K562 (cell line): ENCODE data around the gene RIMKLA. TPM values are rescaled to one million over a fixed set of nuclear protein-coding genes. Genes with fewer than 3 reads are reported as not detected.

Experiments used
- ATAC-seq: fragments of 200-7000 bp; cut with Tn5 transposase; 3 replicates; pipeline ENCODE4 v1.9.1; 2020; ENCODE audit warnings: moderate library complexity
- BruUV-seq: library from RNA; stranded (reverse); fragments of 400-500 nt; replicated peaks from 2 replicates; lab custom pipeline; 2021; lab: Mats Ljungman, UMichigan
- CTCF ChIA-PET: fragments of 300-600 bp; formaldehyde crosslinking; extraction: SDS; loops from one replicate; lab custom pipeline; 2021; ENCODE audit warnings: low intra/inter-chr PET ratio; lab: Yijun Ruan, JAX
- POLR2A ChIA-PET: fragments of 300-600, 350-650 bp; sonication (Branson Sonifier 250); formaldehyde crosslinking; extraction: SDS; loops from one replicate; lab custom pipeline; 2021; ENCODE audit warnings: antibody characterized with exemption, inconsistent platforms; lab: Yijun Ruan, JAX
- DNase-seq, 4 experiments: peaks; one replicate each; pipeline versions ENCODE4 v3.0.0 to v3.0.0-alpha.2; 2011 to 2018; ENCODE audit warnings: low spot score in 3 of 4, mixed read lengths in 3 of 4; ENCODE audit errors: extremely low read depth in 1 of 4
- FAIRE-seq: peaks from 2 replicates; lab custom pipeline; 2011; peaks lifted over from hg19 to GRCh38; lab: Jason Lieb, UNC
- H2AFZ ChIP-seq: 2 replicates; pipeline ENCODE4 v1.6.0; 2011; ENCODE audit warnings: low read depth, low read length, control low read depth, inconsistent platforms
- H3K27ac ChIP-seq: fragments of 200-600 bp; 3 replicates; pipeline ENCODE4 v1.8.0; 2011; ENCODE audit warnings: low read depth, mild to moderate bottlenecking, control low read depth, inconsistent platforms, low read length, moderate library complexity, mixed read lengths; ENCODE audit errors: extremely low read depth
- H3K27me3 ChIP-seq, 2 experiments: fragments of 300-600 bp in 1 of 2; 2 replicates in 1 of 2; 3 replicates in 1 of 2; pipeline versions ENCODE4 v1.6.0 to v1.8.0; 2011; ENCODE audit warnings: inconsistent platforms in 2 of 2, low read length in 2 of 2, mild to moderate bottlenecking in 1 of 2, mixed read lengths in 1 of 2, moderate library complexity in 1 of 2; ENCODE audit not compliant: control insufficient read depth in 2 of 2, insufficient read depth in 2 of 2
- H3K36me3 ChIP-seq: fragments of 300-600 bp; 3 replicates; pipeline ENCODE4 v1.8.0; 2011; ENCODE audit warnings: mild to moderate bottlenecking, low read length, inconsistent platforms; ENCODE audit not compliant: control insufficient read depth, insufficient read depth
- H3K4me1 ChIP-seq, 2 experiments: fragments of 200-600 bp in 1 of 2; replicated peaks in 1 of 2; 2 replicates in 1 of 2; 3 replicates in 1 of 2; pipeline versions ENCODE4 v1.5.1 to v1.8.0; 2011; ENCODE audit warnings: inconsistent platforms in 2 of 2, low read length in 2 of 2, mild to moderate bottlenecking in 1 of 2, mixed read lengths in 1 of 2, moderate library complexity in 1 of 2; ENCODE audit not compliant: control insufficient read depth in 2 of 2, insufficient read depth in 2 of 2
- H3K4me2 ChIP-seq: 2 replicates; pipeline ENCODE4 v1.6.1; 2011; ENCODE audit warnings: low read length, control low read depth, inconsistent platforms, mixed read lengths; ENCODE audit not compliant: insufficient read depth
- H3K4me3 ChIP-seq: fragments of 200-600 bp; sonication (generic), shearing (Covaris generic); 2 replicates; pipeline ENCODE4 v1.5.1; 2016; ENCODE audit warnings: control low read depth, inconsistent platforms
- H3K79me2 ChIP-seq: fragments of 200-600 bp; 3 replicates; pipeline ENCODE4 v1.8.0; 2011; ENCODE audit warnings: low read length, inconsistent platforms; ENCODE audit not compliant: control insufficient read depth, insufficient read depth
- H3K9ac ChIP-seq, 2 experiments: 2 replicates each; pipeline versions ENCODE4 v1.6.0 to v1.6.1; 2011; ENCODE audit warnings: low read depth in 2 of 2, low read length in 2 of 2, control low read depth in 1 of 2, inconsistent platforms in 1 of 2, mild to moderate bottlenecking in 1 of 2, mixed read lengths in 1 of 2; ENCODE audit not compliant: insufficient read depth in 1 of 2
- H3K9me1 ChIP-seq: one replicate; pipeline ENCODE4 v1.6.0; 2011; ENCODE audit warnings: inconsistent platforms, mild to moderate bottlenecking, low read length, moderate library complexity; ENCODE audit not compliant: control insufficient read depth, insufficient read depth
- H3K9me3 ChIP-seq: replicated peaks from 2 replicates; pipeline ENCODE4 v1.5.1; 2011; ENCODE audit warnings: low read depth, low read length, inconsistent platforms; ENCODE audit not compliant: control insufficient read depth, insufficient read depth
- H4K20me1 ChIP-seq: replicated peaks from 2 replicates; pipeline ENCODE4 v1.6.1; 2011; ENCODE audit warnings: low read length, inconsistent platforms, mixed read lengths; ENCODE audit not compliant: control insufficient read depth, insufficient read depth
- BMI1 ChIP-seq: fragments of 150-350 bp; IDR thresholded peaks from 2 replicates; pipeline ENCODE4 v1.6.1; 2014; ENCODE audit warnings: low read length
- CHD2 ChIP-seq: IDR thresholded peaks from 2 replicates; pipeline ENCODE4 v1.6.1; 2011; ENCODE audit warnings: low read depth, low read length
- CSDE1 ChIP-seq, 2 experiments: fragments of 450-650 bp; IDR thresholded peaks; 2 replicates each; pipeline ENCODE4 v1.6.1; 2016; ENCODE audit warnings: mild to moderate bottlenecking in 1 of 2
- CTBP1 ChIP-seq: fragments of 450-650 bp; IDR thresholded peaks from 2 replicates; pipeline ENCODE4 v1.6.1; 2016; ENCODE audit warnings: borderline replicate concordance
- HDAC2 ChIP-seq: fragments of 450-650 bp; IDR thresholded peaks from 2 replicates; pipeline ENCODE4 v1.6.1; 2016; ENCODE audit warnings: mild to moderate bottlenecking
- KDM1A ChIP-seq, 2 experiments: fragments of 450-650 bp; IDR thresholded peaks; 2 replicates each; pipeline ENCODE4 v1.6.1; 2016; ENCODE audit warnings: mild to moderate bottlenecking in 2 of 2
- PML ChIP-seq: IDR thresholded peaks from 2 replicates; pipeline ENCODE4 v1.6.1; 2012; ENCODE audit warnings: low read length, inconsistent platforms
- PURB ChIP-seq: sonication (generic); formaldehyde crosslinking; IDR thresholded peaks from 2 replicates; pipeline ENCODE4 v1.9.0; 2021; ENCODE audit warnings: low read depth, mild to moderate bottlenecking, missing genetic modification reagents
- RCOR1 ChIP-seq, 2 experiments: IDR thresholded peaks; 2 replicates each; pipeline ENCODE4 v1.6.1; 2012; ENCODE audit warnings: low read depth in 2 of 2, low read length in 2 of 2, borderline replicate concordance in 1 of 2, improper control_type of control experiment in 1 of 2
- RFX1 ChIP-seq: fragments of 450-650 bp; IDR thresholded peaks from 2 replicates; pipeline ENCODE4 v1.6.1; 2016; ENCODE audit warnings: mild to moderate bottlenecking, moderate library complexity
- TCF7 ChIP-seq: sonication (generic); IDR thresholded peaks from 2 replicates; pipeline ENCODE4 v1.6.1; 2016; ENCODE audit warnings: antibody characterized with exemption, borderline replicate concordance
- ZFP30 ChIP-seq: fragments of 250-450 bp; sonication (Bioruptor Pico); IDR thresholded peaks from 2 replicates; pipeline ENCODE4 v1.8.0; 2022; ENCODE audit warnings: moderate library complexity, mild to moderate bottlenecking, inconsistent platforms, borderline replicate concordance
- ZNF695 ChIP-seq: fragments of 450-650 bp; formaldehyde crosslinking; IDR thresholded peaks from 2 replicates; pipeline ENCODE4 v1.4.0; 2020; ENCODE audit warnings: mild to moderate bottlenecking, moderate library complexity
- in situ Hi-C: fragments of 300-500 bp; cut with MboI; formaldehyde crosslinking; loops from 4 replicates; pipeline ENCODE4 v1.15.0; 2018; ENCODE audit warnings: inconsistent platforms, mixed read lengths
- intact Hi-C: fragments of 100-400 bp; cut with micrococcal nuclease; formaldehyde crosslinking; loops from 2 replicates; pipeline ENCODE4 v1.14.2; 2022
- polyA plus RNA-seq, 8 experiments: library from polyadenylated mRNA; depleted of rRNA in 4 of 8; stranded (reverse) in 5 of 8; unstranded in 3 of 8; fragments of >200 nt; fragmentation: Nextera tagmentation in 2 of 8; fragmentation: Illumina TruSeq in 1 of 8; extraction: Ambion mirVana in 2 of 8; extraction: Trizol in 1 of 8; gene quantifications; 2 replicates each; pipeline versions ENCODE4 v1.2.1 to v1.2.3, GENCODE V29; 2011 to 2014; ENCODE audit warnings: inconsistent platforms in 1 of 8, missing spikeins in 1 of 8
- total RNA-seq, 7 experiments: library from RNA; depleted of rRNA in 6 of 7; stranded (reverse); fragments of >200 nt in 6 of 7; fragmentation: Illumina TruSeq in 2 of 7; extraction: Trizol in 2 of 7; gene quantifications; 2 replicates each; pipeline versions ENCODE4 v1.2.1 to v1.2.3, GENCODE V29; 2011 to 2021; ENCODE audit warnings: low replicate concordance in 1 of 7
- TF ChIP-seq, protein P1 (sequence below): fragments of 150-350 bp; IDR thresholded peaks from 2 replicates; pipeline ENCODE4 v1.6.1; 2014; ENCODE audit warnings: low read depth, mild to moderate bottlenecking, low read length, borderline replicate concordance
- TF ChIP-seq, protein P2 (sequence below): fragments of 250-450 bp; sonication (Bioruptor Pico); IDR thresholded peaks from 2 replicates; pipeline ENCODE4 v1.5.0; 2021

Gene RIMKLA
- total and polyA plus RNA-seq, 9 of the 15 experiments (the other 6 are each of a cell fraction or from before 2014, with no cell fraction given): 0.02 TPM; not detected in 8

DNA sequence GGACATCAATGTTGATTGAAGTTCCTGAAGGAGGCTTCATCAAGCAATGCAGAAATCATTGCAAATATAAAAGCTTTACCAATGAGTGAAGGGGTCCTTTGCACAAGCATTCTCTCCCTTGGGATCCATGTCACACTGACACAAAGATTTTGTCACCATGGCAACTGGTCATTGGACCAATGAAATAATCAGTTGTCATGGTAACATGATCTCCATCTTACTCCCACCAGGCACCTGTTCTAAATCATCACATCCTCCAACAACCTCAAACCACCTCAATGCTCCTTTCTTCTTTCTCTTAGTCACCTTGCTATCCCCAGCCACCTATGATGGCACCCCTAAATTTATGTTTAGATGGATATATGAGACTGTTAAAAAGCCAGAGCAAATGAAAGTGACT lies 32.1 kb upstream of the RIMKLA start:
- peaks cover 9 to 18% of the 10 kb centered on the region in 2 experiments; a peak in 4 of 5 replicates for H3K27me3 ChIP-seq
- no TSS peak for BruUV-seq
- CTCF ChIA-PET: no interaction called here
- H3K9ac ChIP-seq: no peak overlapping the region
- H3K79me2 ChIP-seq: no peaks in the 10 kb centered on the region
- no peak overlapping the region for H3K4me2 ChIP-seq
- peak in 1 of 4 experiments; percentile 31 for DNase-seq
- in situ Hi-C loops: loop anchor here (10.0 kb wide), 1 partner anchor 396 kb away; the partner anchor contains the start of gene CLDN19
- H3K36me3 ChIP-seq: no peaks in the 10 kb centered on the region
- TF ChIP-seq, protein P1, sequence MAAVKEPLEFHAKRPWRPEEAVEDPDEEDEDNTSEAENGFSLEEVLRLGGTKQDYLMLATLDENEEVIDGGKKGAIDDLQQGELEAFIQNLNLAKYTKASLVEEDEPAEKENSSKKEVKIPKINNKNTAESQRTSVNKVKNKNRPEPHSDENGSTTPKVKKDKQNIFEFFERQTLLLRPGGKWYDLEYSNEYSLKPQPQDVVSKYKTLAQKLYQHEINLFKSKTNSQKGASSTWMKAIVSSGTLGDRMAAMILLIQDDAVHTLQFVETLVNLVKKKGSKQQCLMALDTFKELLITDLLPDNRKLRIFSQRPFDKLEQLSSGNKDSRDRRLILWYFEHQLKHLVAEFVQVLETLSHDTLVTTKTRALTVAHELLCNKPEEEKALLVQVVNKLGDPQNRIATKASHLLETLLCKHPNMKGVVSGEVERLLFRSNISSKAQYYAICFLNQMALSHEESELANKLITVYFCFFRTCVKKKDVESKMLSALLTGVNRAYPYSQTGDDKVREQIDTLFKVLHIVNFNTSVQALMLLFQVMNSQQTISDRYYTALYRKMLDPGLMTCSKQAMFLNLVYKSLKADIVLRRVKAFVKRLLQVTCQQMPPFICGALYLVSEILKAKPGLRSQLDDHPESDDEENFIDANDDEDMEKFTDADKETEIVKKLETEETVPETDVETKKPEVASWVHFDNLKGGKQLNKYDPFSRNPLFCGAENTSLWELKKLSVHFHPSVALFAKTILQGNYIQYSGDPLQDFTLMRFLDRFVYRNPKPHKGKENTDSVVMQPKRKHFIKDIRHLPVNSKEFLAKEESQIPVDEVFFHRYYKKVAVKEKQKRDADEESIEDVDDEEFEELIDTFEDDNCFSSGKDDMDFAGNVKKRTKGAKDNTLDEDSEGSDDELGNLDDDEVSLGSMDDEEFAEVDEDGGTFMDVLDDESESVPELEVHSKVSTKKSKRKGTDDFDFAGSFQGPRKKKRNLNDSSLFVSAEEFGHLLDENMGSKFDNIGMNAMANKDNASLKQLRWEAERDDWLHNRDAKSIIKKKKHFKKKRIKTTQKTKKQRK: no peak
- TF ChIP-seq ZFP30 (CRISPR knock-in tag) (no peak), CTBP1 (peak; percentile 61), BMI1 (peak; percentile 74; the same call in 1 of the 2 replicates), TCF7 (no peak), HDAC2 (no peak), CHD2 (no peak), KDM1A (IDR thresholded peaks at IDR 0.05) (peak; percentile 76 to 83), CSDE1 (IDR thresholded peaks at IDR 0.05) (peak in 1 of 2 experiments; percentile 77; a peak in 2 of 4 replicates), PURB (CRISPR knock-in tag) (no peak), RFX1 (peak; percentile 95), ZNF695 (CRISPR knock-in tag) (no peak), PML (no peak), RCOR1 (IDR thresholded peaks at IDR 0.05; ENCODE audit: borderline replicate concordance in 1 of 2, low read depth in 2 of 2, low read length in 2 of 2) (0 out of 4 replicates have a peak, but pooled peaks have one; percentile 16 to 26)
- TF ChIP-seq, protein P2, sequence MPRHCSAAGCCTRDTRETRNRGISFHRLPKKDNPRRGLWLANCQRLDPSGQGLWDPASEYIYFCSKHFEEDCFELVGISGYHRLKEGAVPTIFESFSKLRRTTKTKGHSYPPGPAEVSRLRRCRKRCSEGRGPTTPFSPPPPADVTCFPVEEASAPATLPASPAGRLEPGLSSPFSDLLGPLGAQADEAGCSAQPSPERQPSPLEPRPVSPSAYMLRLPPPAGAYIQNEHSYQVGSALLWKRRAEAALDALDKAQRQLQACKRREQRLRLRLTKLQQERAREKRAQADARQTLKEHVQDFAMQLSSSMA (CRISPR knock-in tag): no peak
- TF ChIP-seq, all 486 proteins: peak for 6
- H3K27ac ChIP-seq: no peak overlapping the region
- H3K4me3 ChIP-seq: no peak overlapping the region
- POLR2A ChIA-PET: no interaction called here
- H4K20me1 ChIP-seq: no peaks in the 10 kb centered on the region
- H3K4me1 ChIP-seq: no peaks in the 10 kb centered on the region
- ATAC-seq (no peak), FAIRE-seq (no peak)
- H3K9me1 ChIP-seq: no peaks in the 10 kb centered on the region
- H2AFZ ChIP-seq: no peak overlapping the region
- H3K9me3 ChIP-seq: no peaks in the 10 kb centered on the region
- intact Hi-C loops: loop anchor here (10.0 kb wide), 2 partner anchors 226 to 386 kb away; no protein-coding TSS in a partner anchor
